G401 (cell line): ENCODE measurements around the gene OR56A4. TPM values are rescaled to one million over a fixed set of nuclear protein-coding genes. Genes with fewer than 3 reads are reported as not detected.

Source experiments
- DNase-seq: peaks from one replicate; pipeline ENCODE4 v3.0.0-alpha.2; 2015; ENCODE audit warnings: low spot score
- in situ Hi-C: cut with HindIII; loops from 2 replicates; pipeline ENCODE4 v1.10.0; 2016; ENCODE audit warnings: low sequenced_read_pairs, mixed read lengths
- total RNA-seq: library from RNA; depleted of rRNA; stranded (reverse); fragments of >200 nt; shearing (Covaris generic); gene quantifications from 2 replicates; pipeline ENCODE4 v1.2.3, GENCODE V29; 2014; rRNA removed

The OR56A4 gene
- not detected in 2 replicates for total RNA-seq

DNA sequence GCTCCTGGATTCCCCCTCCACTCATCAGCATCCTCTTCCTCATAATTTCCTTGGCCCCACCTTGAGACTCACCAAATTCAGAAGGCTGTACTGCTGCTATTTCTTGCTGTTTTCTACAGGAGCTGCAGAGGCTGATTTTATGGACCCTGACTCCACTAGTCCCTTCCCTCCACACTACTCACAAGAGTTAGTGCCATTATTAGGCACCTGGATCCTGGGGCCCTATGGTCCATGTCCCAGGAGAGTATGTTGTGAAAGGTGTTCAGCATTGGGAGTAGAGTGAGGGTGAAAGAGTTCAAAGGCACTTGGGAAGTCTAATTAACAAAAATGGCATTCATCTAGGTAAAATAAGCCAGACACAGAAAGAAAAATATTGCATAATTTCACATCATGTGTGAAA, at the start of gene OR56A4:
OR56A4 (minus strand) TSS at position 101 of the 400 bp plus-strand sequence. CDS start 3,954 bp downstream, outside the sequence.
- in situ Hi-C loops, result no loop called here
- DNase-seq, result no peak

DNA sequence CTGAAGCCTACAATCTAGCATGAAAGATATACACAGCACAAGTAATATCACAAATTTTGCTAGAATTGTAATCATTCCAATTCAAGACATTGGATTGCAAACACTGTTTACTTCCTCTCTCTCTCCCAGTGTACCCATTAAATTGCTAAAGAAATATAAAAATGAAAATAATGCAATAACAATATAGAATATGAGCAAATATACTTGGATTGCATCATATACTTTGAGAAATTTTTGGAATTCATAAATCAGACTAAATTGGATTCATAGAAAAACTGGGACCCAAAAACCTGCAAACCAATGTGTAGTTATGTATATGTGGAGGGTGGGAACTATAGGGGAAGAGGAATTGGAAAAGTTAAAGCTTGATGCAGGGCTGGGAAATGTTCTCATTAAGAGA, 48.8 kb upstream of the OR56A4 start:
- in situ Hi-C loops, result no loop called here
- DNase-seq, result no peak

- no peak for DNase-seq
- in situ Hi-C loops, result no loop called here
Observed at GRCh38 chr11:6052374-6052773, 45.6 kb upstream of the OR56A4 start.

DNA sequence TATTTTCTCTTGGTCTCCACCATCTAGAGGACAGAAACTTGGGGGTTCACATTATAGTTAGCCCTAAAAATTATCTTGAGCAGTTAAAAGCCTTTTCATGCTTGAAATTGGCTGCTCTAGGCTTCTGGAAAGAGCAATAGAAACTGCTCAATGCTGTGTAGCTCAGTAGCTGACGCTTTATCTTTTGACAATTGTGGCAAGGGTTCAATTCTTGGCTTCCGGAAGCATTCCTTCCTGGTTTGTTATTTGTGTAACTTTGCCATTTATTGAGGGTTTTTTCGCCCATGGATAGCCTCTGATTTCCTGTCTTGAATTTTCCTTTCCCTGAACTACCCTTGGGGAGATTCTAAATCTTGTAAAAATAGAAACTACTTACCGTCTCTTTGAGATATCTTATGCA, 34.1 kb upstream of the OR56A4 start:
- in situ Hi-C loops, result no loop called here
- DNase-seq, result no peak

GRCh38 chr11:6030708-6031405, 24.1 kb upstream of the OR56A4 start, which contains the start of gene OR56A1:
TSS of gene OR56A1 (minus strand) at chr11:6030758. CDS start at chr11:6027692, 3,066 bp downstream.
- no peak for DNase-seq
- in situ Hi-C loops, result no loop called here

DNA sequence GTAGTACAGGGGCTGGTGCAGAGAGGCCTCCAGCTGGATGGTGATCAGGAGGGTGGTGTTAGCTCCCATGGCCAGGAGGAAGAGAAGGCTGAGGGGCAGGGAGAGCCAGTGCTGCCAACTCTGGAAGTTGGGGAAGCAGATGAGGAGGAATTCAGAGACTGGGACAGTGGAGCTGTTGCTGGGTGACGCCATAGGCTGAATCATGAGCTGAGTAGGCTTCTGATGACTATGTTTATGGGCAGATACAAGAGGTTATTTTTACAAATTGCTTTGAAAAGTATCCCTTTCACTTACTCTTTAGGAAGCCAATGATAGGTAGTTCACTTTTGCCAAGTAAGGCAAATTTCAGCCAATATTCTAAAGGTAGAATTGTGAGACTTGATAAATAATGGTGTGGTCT, 20.8 kb upstream of the OR56A4 start:
- in situ Hi-C loops, result no loop called here
- DNase-seq, result no peak

- DNase-seq, result no peak
- in situ Hi-C loops, result no loop called here
Observed at GRCh38 chr11:6025056-6025455, 18.3 kb upstream of the OR56A4 start.

- in situ Hi-C loops, result no loop called here
- peak; percentile 51 for DNase-seq
Observed at GRCh38 chr11:6022956-6023355, 16.2 kb upstream of the OR56A4 start.

GRCh38 chr11:6013042-6013441, 6.3 kb upstream of the OR56A4 start:
- in situ Hi-C loops, result no loop called here
- DNase-seq, result no peak

GRCh38 chr11:6012035-6012668, 5.4 kb upstream of the OR56A4 start:
- in situ Hi-C loops, result no loop called here
- no peak for DNase-seq

DNA sequence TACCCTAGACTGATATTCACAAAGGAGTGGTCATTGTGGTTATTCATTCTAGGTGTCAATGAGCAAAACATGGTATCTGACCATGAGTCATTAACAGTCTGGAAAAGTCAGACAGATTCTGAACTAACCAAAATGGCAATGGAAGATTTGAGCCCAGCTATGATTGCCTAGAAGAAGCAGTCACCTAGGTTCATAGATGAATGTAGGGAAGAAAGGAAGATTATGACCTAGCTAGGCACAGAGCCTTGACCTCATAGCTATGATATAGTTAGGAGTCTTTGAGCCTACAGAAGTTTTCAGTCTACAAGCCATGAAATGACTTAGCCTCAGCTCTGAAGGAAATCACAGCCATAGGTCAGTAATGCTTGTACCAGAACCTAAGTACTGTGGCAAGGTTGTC, 351 bp downstream of the OR56A4 start:
- no peak for DNase-seq
- in situ Hi-C loops, result no loop called here

DNA sequence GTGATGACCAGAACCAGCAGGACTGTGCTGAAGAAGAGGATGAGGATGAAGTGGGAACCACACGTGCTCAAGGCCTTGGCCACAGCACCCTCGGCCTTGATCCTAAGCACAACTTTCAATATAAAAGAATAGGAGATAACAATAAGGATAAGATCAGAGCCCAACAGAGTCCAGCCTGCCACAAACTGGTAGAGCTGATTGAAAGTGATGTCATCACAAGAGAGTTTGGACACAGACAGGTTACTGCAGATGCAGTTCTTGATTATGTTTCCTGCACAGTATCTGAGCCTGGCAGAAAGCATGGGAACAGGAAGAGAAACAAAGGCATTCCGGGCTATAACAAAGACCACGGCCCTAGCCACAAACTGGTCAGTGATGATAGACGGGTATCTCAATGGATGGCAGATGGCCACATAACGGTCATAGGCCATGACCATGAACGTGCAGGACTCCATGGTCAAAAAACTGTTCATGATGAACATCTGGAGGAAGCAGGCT, 4.5 kb downstream of the OR56A4 start:
- DNase-seq, result no peak
- in situ Hi-C loops, result no loop called here

GRCh38 chr11:5994791-5995190, 12.0 kb downstream of the OR56A4 start:
- in situ Hi-C loops, result no loop called here

DNA sequence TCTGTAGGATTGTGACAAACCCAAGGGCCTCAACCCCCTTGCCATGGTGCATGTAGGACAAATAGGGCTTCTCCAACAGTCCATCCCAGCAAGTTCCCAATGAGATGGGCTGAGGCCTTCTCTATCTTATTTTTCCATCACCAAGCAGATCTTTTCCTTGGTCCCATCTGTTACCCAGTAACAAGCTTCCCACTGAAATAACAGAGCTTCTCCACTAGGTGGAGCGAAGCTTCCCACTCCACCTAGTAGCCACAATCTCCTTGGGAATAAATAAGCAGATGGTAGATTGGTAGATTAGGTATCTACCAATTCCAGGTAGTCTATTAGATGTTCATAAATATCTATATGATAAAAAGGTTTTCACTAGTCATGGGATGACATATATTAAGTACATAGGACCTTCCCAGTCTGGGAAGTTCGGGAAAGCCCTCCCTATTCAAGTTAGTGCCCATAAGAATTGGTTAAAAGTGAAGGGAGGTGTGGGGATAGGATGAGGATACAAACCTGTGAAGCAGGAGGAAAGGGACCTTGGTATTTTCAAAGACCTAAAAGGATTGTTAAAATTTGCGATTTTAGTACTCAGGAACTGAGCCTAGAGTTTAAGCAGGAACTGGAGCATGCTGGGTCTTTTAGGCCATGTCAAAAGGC, 14.0 kb downstream of the OR56A4 start:
- in situ Hi-C loops, result no loop called here
- peak; percentile 49 for DNase-seq

More at GRCh38 chr11:5994791-5995190, 12.0 kb downstream of the OR56A4 start:
- no peak for DNase-seq

GRCh38 chr11:5992150-5992549, 14.6 kb downstream of the OR56A4 start:
- in situ Hi-C loops, result no loop called here

DNA sequence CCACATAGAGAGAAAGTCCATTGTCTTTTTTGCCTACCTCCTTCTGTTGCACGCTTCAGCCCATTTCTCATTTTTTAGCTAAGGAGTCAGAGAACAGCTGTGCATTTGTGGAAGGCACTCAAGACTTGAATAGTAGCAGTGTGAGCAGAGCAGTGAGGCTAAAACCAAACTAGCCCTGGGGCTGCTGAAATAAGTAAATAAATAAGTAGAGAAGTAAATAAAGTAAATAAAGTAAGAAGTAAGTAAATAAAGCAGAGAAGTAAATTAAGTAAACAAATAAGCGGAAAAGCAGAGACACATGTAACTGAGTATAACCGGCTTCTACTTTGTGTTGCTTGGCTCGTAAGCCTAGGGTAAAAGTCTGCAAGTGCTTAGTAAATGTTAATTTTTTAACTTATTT, 17.5 kb downstream of the OR56A4 start:
- no peak for DNase-seq
- in situ Hi-C loops, result no loop called here

More at GRCh38 chr11:5992150-5992549, 14.6 kb downstream of the OR56A4 start:
- DNase-seq, result no peak

- no peak for DNase-seq
- in situ Hi-C loops, result no loop called here
Observed at GRCh38 chr11:5986885-5987284, 19.9 kb downstream of the OR56A4 start, which contains the start of gene OR52L1. TSS of gene OR52L1 (minus strand) at chr11:5986985. CDS start at chr11:5986930, 55 bp downstream.

DNA sequence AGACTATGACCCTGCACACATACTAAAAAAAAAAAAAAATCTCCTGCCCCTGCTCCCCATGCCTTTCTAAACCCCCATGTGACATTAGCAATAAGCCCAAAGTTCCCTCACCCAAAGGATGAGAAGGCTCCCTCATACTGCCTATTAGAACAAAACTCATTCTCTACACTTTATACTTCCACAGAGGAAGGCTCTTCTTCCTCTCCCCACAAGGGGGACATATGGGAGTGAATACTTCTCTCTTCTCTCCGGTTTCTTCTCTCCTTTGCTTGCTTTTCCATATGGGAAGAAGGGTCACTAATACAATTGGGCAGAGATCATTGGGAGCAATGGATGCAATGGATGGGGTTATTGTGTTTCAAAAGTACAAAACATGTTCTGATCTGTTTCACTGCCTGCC, 23.3 kb downstream of the OR56A4 start:
- DNase-seq, result no peak
- in situ Hi-C loops, result no loop called here

DNA sequence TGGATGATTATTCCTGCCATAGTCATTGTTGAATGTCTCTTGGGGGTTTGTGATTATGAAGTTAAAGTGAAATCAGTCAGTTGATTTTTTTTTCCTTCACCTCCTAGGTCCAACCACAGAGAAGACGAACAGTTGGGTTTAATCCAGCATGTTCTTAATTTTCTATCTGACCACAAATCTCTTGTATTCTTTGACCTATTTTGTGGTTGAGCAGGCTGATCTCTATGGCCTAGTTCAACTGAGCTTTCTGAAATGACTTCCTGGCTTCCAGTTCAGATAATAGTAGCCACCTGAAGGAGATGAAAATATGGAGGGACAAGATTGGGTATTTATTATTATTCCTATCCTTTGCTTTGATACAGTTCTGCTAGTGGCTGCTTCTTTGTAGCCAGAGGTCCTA, 33.2 kb downstream of the OR56A4 start:
- in situ Hi-C loops, result no loop called here
- DNase-seq, result no peak

DNA sequence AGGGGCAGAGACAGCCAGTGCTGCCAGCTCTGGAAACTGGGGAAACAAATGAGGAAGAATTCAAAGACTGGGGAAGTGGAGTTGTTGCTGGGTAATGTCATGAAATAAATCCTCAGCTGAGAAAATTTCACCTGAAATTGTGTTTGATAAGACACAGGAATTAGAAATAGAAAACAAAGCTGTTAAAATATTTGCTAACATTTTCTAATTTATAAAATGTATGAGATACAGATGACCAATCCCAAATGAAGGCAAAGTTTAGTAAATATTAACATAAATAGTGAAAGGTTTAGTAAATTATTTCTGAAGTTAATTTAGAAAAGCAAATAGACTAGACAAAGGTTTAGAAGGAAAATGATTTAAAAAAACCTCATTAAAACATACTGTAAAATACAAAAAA, 38.4 kb downstream of the OR56A4 start, which contains the start of gene OR56A5:
OR56A5 (minus strand) TSS at position 101 of the 400 bp plus-strand sequence; CDS start at position 101, 0 bp downstream.
- in situ Hi-C loops, result no loop called here
- no peak for DNase-seq
